H9 (cell line): ENCODE results near the gene PNMA1. TPM values are rescaled to one million over a fixed set of nuclear protein-coding genes. Genes with fewer than 3 reads are reported as not detected.
A peak's percentile ranks its signal among the peaks of the same experiment; 100 is the strongest.

ENCODE experiments used
- DNase-seq: peaks from one replicate; pipeline ENCODE4 v3.0.0-alpha.2; 2017
- H2AFZ ChIP-seq: one replicate; pipeline ENCODE4 v1.6.1; 2013; ENCODE audit warnings: mild to moderate bottlenecking, low read length, control low read depth, moderate library complexity
- H2AK5ac ChIP-seq: 2 replicates; pipeline ENCODE4 v1.6.1; 2013; ENCODE audit warnings: low read length, control low read depth, mixed read lengths; ENCODE audit not compliant: insufficient read length
- H2BK120ac ChIP-seq: one replicate; pipeline ENCODE4 v1.6.1; 2013; ENCODE audit warnings: low read depth, mild to moderate bottlenecking, low read length, control low read depth, inconsistent platforms; ENCODE audit not compliant: poor library complexity, severe bottlenecking
- H2BK12ac ChIP-seq: 2 replicates; pipeline ENCODE4 v1.6.1; 2013; ENCODE audit warnings: low read length, control low read depth, mixed read lengths, low read depth; ENCODE audit not compliant: insufficient read length
- H2BK15ac ChIP-seq: 2 replicates; pipeline ENCODE4 v1.6.1; 2013; ENCODE audit warnings: low read depth, low read length, control low read depth
- H2BK20ac ChIP-seq: one replicate; pipeline ENCODE4 v1.6.1; 2013; ENCODE audit warnings: low read depth, mild to moderate bottlenecking, low read length, control low read depth, inconsistent platforms; ENCODE audit not compliant: poor library complexity, severe bottlenecking
- H2BK5ac ChIP-seq: 2 replicates; pipeline ENCODE4 v1.6.1; 2013; ENCODE audit warnings: low read length, control low read depth, mixed read lengths; ENCODE audit not compliant: insufficient read length
- H3K14ac ChIP-seq: 2 replicates; pipeline ENCODE4 v1.6.1; 2013; ENCODE audit warnings: low read length, control low read depth; ENCODE audit not compliant: insufficient read depth
- H3K18ac ChIP-seq: 2 replicates; pipeline ENCODE4 v1.6.1; 2013; ENCODE audit warnings: low read depth, mild to moderate bottlenecking, mixed read lengths, low read length, control low read depth; ENCODE audit not compliant: insufficient read length
- H3K23ac ChIP-seq: 2 replicates; pipeline ENCODE4 v1.6.1; 2013; ENCODE audit warnings: low read length, control low read depth, mixed read lengths, low read depth; ENCODE audit not compliant: insufficient read length
- H3K23me2 ChIP-seq: 2 replicates; pipeline ENCODE4 v1.6.1; 2013; ENCODE audit warnings: low read depth, mild to moderate bottlenecking, mixed read lengths, low read length, control low read depth; ENCODE audit not compliant: insufficient read length, poor library complexity, severe bottlenecking
- H3K27ac ChIP-seq: 2 replicates; pipeline ENCODE4 v1.5.1; 2013; ENCODE audit warnings: low read length, control low read depth, mixed read lengths, low read depth; ENCODE audit not compliant: insufficient read length
- H3K27me3 ChIP-seq: 2 replicates; pipeline ENCODE4 v1.6.1; 2013; ENCODE audit warnings: low read length, control low read depth, inconsistent platforms; ENCODE audit not compliant: insufficient read depth
- H3K4ac ChIP-seq: 2 replicates; pipeline ENCODE4 v1.6.1; 2013; ENCODE audit warnings: low read depth, mild to moderate bottlenecking, control low read depth, inconsistent platforms, low read length, moderate library complexity
- H3K4me1 ChIP-seq: 2 replicates; pipeline ENCODE4 v1.6.1; 2013; ENCODE audit warnings: low read length, control low read depth, inconsistent platforms; ENCODE audit not compliant: insufficient read depth
- H3K4me2 ChIP-seq: 2 replicates; pipeline ENCODE4 v1.6.1; 2013; ENCODE audit warnings: low read length, control low read depth, mixed read lengths; ENCODE audit not compliant: insufficient read length, insufficient read depth
- H3K56ac ChIP-seq: 2 replicates; pipeline ENCODE4 v1.6.1; 2013; ENCODE audit warnings: low read depth, mild to moderate bottlenecking, mixed read lengths, low read length, control low read depth; ENCODE audit not compliant: insufficient read length
- H3K79me1 ChIP-seq: 2 replicates; pipeline ENCODE4 v1.6.1; 2013; ENCODE audit warnings: low read depth, mild to moderate bottlenecking, moderate library complexity, low read length, control low read depth, inconsistent platforms; ENCODE audit not compliant: insufficient read depth, poor library complexity, severe bottlenecking
- H3K79me2 ChIP-seq: 2 replicates; pipeline ENCODE4 v1.6.1; 2013; ENCODE audit warnings: low read length, control low read depth, inconsistent platforms; ENCODE audit not compliant: insufficient read depth
- H3K9ac ChIP-seq: 2 replicates; pipeline ENCODE4 v1.6.1; 2013; ENCODE audit warnings: low read length, control low read depth, mixed read lengths; ENCODE audit not compliant: insufficient read length; ENCODE audit errors: extremely low read depth
- H3K9me3 ChIP-seq: one replicate; pipeline ENCODE4 v1.6.1; 2013; ENCODE audit warnings: low read depth, low read length, inconsistent platforms; ENCODE audit not compliant: control insufficient read depth
- H3T11ph ChIP-seq: one replicate; pipeline ENCODE4 v1.6.1; 2013; ENCODE audit warnings: mild to moderate bottlenecking, low read length, control low read depth, inconsistent platforms
- H4K20me1 ChIP-seq: one replicate; pipeline ENCODE4 v1.6.1; 2013; ENCODE audit not compliant: control insufficient read depth, insufficient read length, insufficient read depth
- H4K5ac ChIP-seq: 2 replicates; pipeline ENCODE4 v1.6.1; 2013; ENCODE audit warnings: low read depth, mild to moderate bottlenecking, mixed read lengths, low read length, control low read depth; ENCODE audit not compliant: insufficient read length
- H4K8ac ChIP-seq: replicated peaks from 2 replicates; pipeline ENCODE4 v1.6.1; 2013; ENCODE audit warnings: low read length, control low read depth, mixed read lengths, low read depth; ENCODE audit not compliant: insufficient read length
- H4K91ac ChIP-seq: 2 replicates; pipeline ENCODE4 v1.6.1; 2013; ENCODE audit warnings: low read depth, mild to moderate bottlenecking, moderate library complexity, mixed read lengths, low read length, control low read depth; ENCODE audit not compliant: insufficient read length
- H3K27ac Mint-ChIP-seq, 3 experiments: 2 replicates in 2 of 3; 3 replicates in 1 of 3; pipeline ENCODE4 v1.8.0; 2020 to 2021; ENCODE audit warnings: mixed read lengths in 3 of 3, mild to moderate bottlenecking in 1 of 3, moderate library complexity in 1 of 3
- H3K27me3 Mint-ChIP-seq: 2 replicates; pipeline ENCODE4 v1.8.0; 2021; ENCODE audit warnings: low read depth, mild to moderate bottlenecking, moderate library complexity, mixed read lengths
- H3K36me3 Mint-ChIP-seq, 3 experiments: 2 replicates in 2 of 3; 3 replicates in 1 of 3; pipeline ENCODE4 v1.8.0; 2020 to 2021; ENCODE audit warnings: low read depth in 3 of 3, mixed read lengths in 3 of 3; ENCODE audit not compliant: insufficient read depth in 1 of 3
- H3K4me1 Mint-ChIP-seq, 2 experiments: 2 replicates each; pipeline ENCODE4 v1.8.0; 2020; ENCODE audit warnings: mixed read lengths in 2 of 2
- H3K4me3 Mint-ChIP-seq, 2 experiments: 2 replicates in 1 of 2; 3 replicates in 1 of 2; pipeline ENCODE4 v1.8.0; 2020 to 2021; ENCODE audit warnings: mild to moderate bottlenecking in 2 of 2, mixed read lengths in 2 of 2, moderate library complexity in 1 of 2
- H3K9me3 Mint-ChIP-seq, 2 experiments: 2 replicates in 1 of 2; 3 replicates in 1 of 2; pipeline ENCODE4 v1.8.0; 2020; ENCODE audit warnings: mild to moderate bottlenecking in 2 of 2, mixed read lengths in 2 of 2, moderate library complexity in 1 of 2
- WGBS: extraction: QIAGEN DNeasy Blood & Tissue Kit; methylation state at CpG from one replicate; pipeline ENCODE4 v1.1.7; 2013; ENCODE audit warnings: missing lambda C conversion rate, low lambda C conversion rate, mixed read lengths; ENCODE audit not compliant: insufficient read length; ENCODE audit errors: extremely low coverage; 5-methylcytosine and 5-hydroxymethylcytosine counted together
- total RNA-seq: library from RNA; stranded (reverse); gene quantifications from 2 replicates; pipeline ENCODE4 v1.2.1, GENCODE V29; 2021
- TF ChIP-seq, protein P1 (sequence below): fragments of 200-600 bp; sonication (generic); conservative IDR thresholded peaks from 3 replicates; pipeline ENCODE4 v1.8.0; 2021; ENCODE audit warnings: antibody characterized with exemption, mild to moderate bottlenecking

The PNMA1 gene
- total RNA-seq, 1 experiment from 2014 or later = 56.1 TPM

DNA sequence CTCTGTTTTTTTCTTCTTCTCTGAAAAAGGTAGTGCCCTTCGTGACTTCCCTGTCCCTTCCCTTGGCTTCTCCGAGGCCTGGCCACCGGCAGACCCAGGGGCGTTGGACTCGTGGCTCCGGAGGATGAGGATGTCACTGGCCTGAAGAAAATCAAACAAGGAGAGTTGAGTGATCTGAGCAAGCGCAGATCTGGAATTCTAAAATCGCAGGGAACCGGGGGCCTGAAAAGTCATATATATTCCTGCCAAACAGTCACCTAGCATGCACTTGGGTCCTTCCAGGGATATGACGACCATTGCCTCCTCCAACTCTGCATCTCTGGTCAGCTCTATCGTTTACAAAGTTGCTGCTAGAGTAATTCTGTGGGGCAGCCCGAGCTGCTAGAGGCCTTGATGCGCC, 5.2 kb upstream of the PNMA1 start:
- H2BK15ac ChIP-seq = no peak overlapping the region
- no peaks in the 10 kb centered on the region for H3K27me3 ChIP-seq
- no peaks in the 10 kb centered on the region for H3K79me2 ChIP-seq
- H3T11ph ChIP-seq = no peak overlapping the region
- TF ChIP-seq, protein P1, sequence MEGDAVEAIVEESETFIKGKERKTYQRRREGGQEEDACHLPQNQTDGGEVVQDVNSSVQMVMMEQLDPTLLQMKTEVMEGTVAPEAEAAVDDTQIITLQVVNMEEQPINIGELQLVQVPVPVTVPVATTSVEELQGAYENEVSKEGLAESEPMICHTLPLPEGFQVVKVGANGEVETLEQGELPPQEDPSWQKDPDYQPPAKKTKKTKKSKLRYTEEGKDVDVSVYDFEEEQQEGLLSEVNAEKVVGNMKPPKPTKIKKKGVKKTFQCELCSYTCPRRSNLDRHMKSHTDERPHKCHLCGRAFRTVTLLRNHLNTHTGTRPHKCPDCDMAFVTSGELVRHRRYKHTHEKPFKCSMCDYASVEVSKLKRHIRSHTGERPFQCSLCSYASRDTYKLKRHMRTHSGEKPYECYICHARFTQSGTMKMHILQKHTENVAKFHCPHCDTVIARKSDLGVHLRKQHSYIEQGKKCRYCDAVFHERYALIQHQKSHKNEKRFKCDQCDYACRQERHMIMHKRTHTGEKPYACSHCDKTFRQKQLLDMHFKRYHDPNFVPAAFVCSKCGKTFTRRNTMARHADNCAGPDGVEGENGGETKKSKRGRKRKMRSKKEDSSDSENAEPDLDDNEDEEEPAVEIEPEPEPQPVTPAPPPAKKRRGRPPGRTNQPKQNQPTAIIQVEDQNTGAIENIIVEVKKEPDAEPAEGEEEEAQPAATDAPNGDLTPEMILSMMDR = no peak
- no peak overlapping the region for H4K8ac ChIP-seq
- H3K9me3 ChIP-seq = no peaks in the 10 kb centered on the region
- H2BK12ac ChIP-seq = peak overlapping the region; percentile 25
- peaks cover 10% of the 10 kb centered on the region for H3K23me2 ChIP-seq
- no peak overlapping the region for H3K56ac ChIP-seq
- peaks cover 60 to 66% of the 10 kb centered on the region in 2 experiments for H3K4me1 Mint-ChIP-seq
- no peaks in the 10 kb centered on the region for H4K20me1 ChIP-seq
- H2BK20ac ChIP-seq = no peak overlapping the region
- WGBS = no CpG with 5 or more reads among the region's 13 CpGs
- H3K23ac ChIP-seq = no peak overlapping the region
- H3K27me3 Mint-ChIP-seq = peaks cover 7% of the 10 kb centered on the region
- no peak overlapping the region for H4K5ac ChIP-seq
- no peak overlapping the region for H3K27ac ChIP-seq
- no peak overlapping the region for H4K91ac ChIP-seq
- peak overlapping the region; percentile 57 for H3K18ac ChIP-seq
- no peak overlapping the region for H3K14ac ChIP-seq
- H2BK120ac ChIP-seq = no peak overlapping the region
- H2AK5ac ChIP-seq = no peak overlapping the region
- H2BK5ac ChIP-seq = no peak overlapping the region
- H3K4ac ChIP-seq = no peak overlapping the region
- H3K9ac ChIP-seq = no peak overlapping the region
- H3K27ac Mint-ChIP-seq = peak overlapping the region; percentile 34 to 85 (median 82); a peak in 5 of 7 replicates
- no peaks in the 10 kb centered on the region for H3K79me1 ChIP-seq
- H3K4me3 Mint-ChIP-seq = peak overlapping the region; percentile 43 to 92
- no peak overlapping the region for H2AFZ ChIP-seq
- peaks cover 3 to 17% (median 11%) of the 10 kb centered on the region in 3 experiments for H3K36me3 Mint-ChIP-seq
- peaks cover 6% of the 10 kb centered on the region; the same call in 1 of the 2 replicates for H3K4me1 ChIP-seq
- peak overlapping the region; percentile 35 for H3K4me2 ChIP-seq
- DNase-seq = no peak
- no peaks in the 10 kb centered on the region; a peak in 1 of 5 replicates for H3K9me3 Mint-ChIP-seq
